SK-N-SH treated with all-trans-retinoic acid at 6 μM for 48 hours (cell line): ENCODE measurements around the gene UBE2I.

Source experiments
- ATAC-seq: fragments of 200-7000 bp; cut with Tn5 transposase; 3 replicates; pipeline ENCODE4 v1.9.1; 2020; ENCODE audit warnings: mild to moderate bottlenecking, moderate library complexity
- ARNTL ChIP-seq: fragments of 450-650 bp; formaldehyde crosslinking; IDR thresholded peaks from 2 replicates; pipeline ENCODE4 v1.5.0; 2020; ENCODE audit warnings: low read depth, mild to moderate bottlenecking, moderate library complexity, borderline replicate concordance
- BACH2 ChIP-seq: fragments of 250-450 bp; sonication (Bioruptor Pico); IDR thresholded peaks from 2 replicates; pipeline ENCODE4 v1.9.0; 2021; ENCODE audit warnings: mild to moderate bottlenecking, borderline replicate concordance
- CSDC2 ChIP-seq: fragments of 250-450 bp; sonication (Bioruptor Pico); IDR thresholded peaks from 2 replicates; pipeline ENCODE4 v1.5.0; 2020; ENCODE audit warnings: mild to moderate bottlenecking, moderate library complexity
- CSRNP3 ChIP-seq: fragments of 250-450 bp; sonication (Bioruptor Pico); IDR thresholded peaks from 2 replicates; pipeline ENCODE4 v1.5.1; 2021; ENCODE audit warnings: mild to moderate bottlenecking, moderate library complexity
- ESRRG ChIP-seq: fragments of 250-450 bp; sonication (Bioruptor Pico); IDR thresholded peaks from 2 replicates; pipeline ENCODE4 v1.6.1; 2021; ENCODE audit warnings: mild to moderate bottlenecking
- GLIS3 ChIP-seq: fragments of 250-450 bp; sonication (Bioruptor Pico); IDR thresholded peaks from 2 replicates; pipeline ENCODE4 v1.5.0; 2020; ENCODE audit warnings: mild to moderate bottlenecking, moderate library complexity
- ISL1 ChIP-seq: fragments of 250-450 bp; sonication (Bioruptor Pico); IDR thresholded peaks from 2 replicates; pipeline ENCODE4 v2.1.2; 2022; ENCODE audit warnings: mild to moderate bottlenecking, moderate library complexity
- OSR1 ChIP-seq: fragments of 250-450 bp; sonication (Bioruptor Pico); IDR thresholded peaks from 2 replicates; pipeline ENCODE4 v1.8.0; 2022; ENCODE audit warnings: moderate library complexity, mild to moderate bottlenecking, inconsistent platforms
- PATZ1 ChIP-seq: fragments of 250-450 bp; sonication (Bioruptor Pico); IDR thresholded peaks from 2 replicates; pipeline ENCODE4 v1.8.0; 2020; ENCODE audit warnings: mild to moderate bottlenecking, moderate library complexity, borderline replicate concordance
- POU6F1 ChIP-seq: fragments of 250-450 bp; sonication (Bioruptor Pico); IDR thresholded peaks from 2 replicates; pipeline ENCODE4 v1.8.0; 2021; ENCODE audit warnings: low read depth, mild to moderate bottlenecking, moderate library complexity, borderline replicate concordance
- PPARA ChIP-seq: fragments of 250-450 bp; sonication (Bioruptor Pico); IDR thresholded peaks from 2 replicates; pipeline ENCODE4 v1.5.0; 2020; ENCODE audit warnings: mild to moderate bottlenecking, borderline replicate concordance
- RARB ChIP-seq: fragments of 250-450 bp; sonication (Bioruptor Pico); IDR thresholded peaks from 2 replicates; pipeline ENCODE4 v1.8.0; 2021; ENCODE audit warnings: mild to moderate bottlenecking, moderate library complexity
- SNAI2 ChIP-seq: fragments of 250-450 bp; sonication (Bioruptor Pico); IDR thresholded peaks from 2 replicates; pipeline ENCODE4 v1.5.0; 2020; ENCODE audit warnings: mild to moderate bottlenecking, moderate library complexity
- TOX ChIP-seq: fragments of 250-450 bp; sonication (Bioruptor Pico); IDR thresholded peaks from 2 replicates; pipeline ENCODE4 v1.8.0; 2021; ENCODE audit warnings: mild to moderate bottlenecking, moderate library complexity, borderline replicate concordance
- TSHZ2 ChIP-seq: fragments of 250-450 bp; sonication (Bioruptor Pico); IDR thresholded peaks from 2 replicates; pipeline ENCODE4 v1.5.0; 2020; ENCODE audit warnings: mild to moderate bottlenecking, moderate library complexity
- ZFP3 ChIP-seq: fragments of 250-450 bp; sonication (Bioruptor Pico); IDR thresholded peaks from 2 replicates; pipeline ENCODE4 v1.5.0; 2020; ENCODE audit warnings: mild to moderate bottlenecking, moderate library complexity
- ZFP30 ChIP-seq: fragments of 450-650 bp; formaldehyde crosslinking; IDR thresholded peaks from 2 replicates; pipeline ENCODE4 v1.5.0; 2022; ENCODE audit warnings: mild to moderate bottlenecking, moderate library complexity
- ZNF565 ChIP-seq: fragments of 450-650 bp; formaldehyde crosslinking; conservative IDR thresholded peaks from 2 replicates; pipeline ENCODE4 v1.5.0; 2020; ENCODE audit warnings: low read depth, mild to moderate bottlenecking, moderate library complexity
- ZNF70 ChIP-seq: fragments of 450-650 bp; formaldehyde crosslinking; IDR thresholded peaks from 2 replicates; pipeline ENCODE4 v1.5.0; 2020; ENCODE audit warnings: mild to moderate bottlenecking, moderate library complexity
- ZNF8 ChIP-seq: fragments of 450-650 bp; formaldehyde crosslinking; IDR thresholded peaks from 2 replicates; pipeline ENCODE4 v1.5.0; 2020; ENCODE audit warnings: mild to moderate bottlenecking, moderate library complexity

Gene UBE2I

GRCh38 chr16:1320097-1320496, 10.7 kb downstream of the UBE2I start:
- no peak for ATAC-seq
- no peak for TF ChIP-seq POU6F1 (CRISPR knock-in tag)
- no peak for TF ChIP-seq ESRRG (CRISPR knock-in tag)
- no peak for TF ChIP-seq ZFP3
- TF ChIP-seq PPARA: no peak
- no peak for TF ChIP-seq BACH2
- no peak for TF ChIP-seq ZFP30
- no peak for TF ChIP-seq CSDC2 (CRISPR knock-in tag)
- TF ChIP-seq, all 23 proteins: peak for 0

GRCh38 chr16:1320658-1321240, 11.3 kb downstream of the UBE2I start:
- ATAC-seq: no peak
- TF ChIP-seq RARB (CRISPR knock-in tag) (no peak), ESRRG (CRISPR knock-in tag) (no peak), POU6F1 (CRISPR knock-in tag) (no peak), ZNF8 (CRISPR knock-in tag) (no peak), OSR1 (CRISPR knock-in tag) (no peak), PATZ1 (CRISPR knock-in tag) (no peak), ARNTL (CRISPR knock-in tag) (no peak), CSRNP3 (CRISPR knock-in tag) (no peak), ISL1 (CRISPR knock-in tag) (no peak), TSHZ2 (no peak), PPARA (no peak), TOX (no peak)

- no peak for ATAC-seq
- TF ChIP-seq ZFP3 (no peak), ZNF565 (CRISPR knock-in tag) (no peak), OSR1 (CRISPR knock-in tag) (no peak)
Measured at GRCh38 chr16:1322407-1322806, 13.0 kb downstream of the UBE2I start.

- ATAC-seq: no peak
Measured at GRCh38 chr16:1323296-1324239, 14.1 kb downstream of the UBE2I start.

More at GRCh38 chr16:1323296-1324239, 14.1 kb downstream of the UBE2I start:
- TF ChIP-seq RARB (CRISPR knock-in tag) (no peak), CSRNP3 (CRISPR knock-in tag) (no peak), GLIS3 (no peak), ARNTL (CRISPR knock-in tag) (no peak), CSDC2 (CRISPR knock-in tag) (no peak), TOX (no peak), BACH2 (no peak), SNAI2 (no peak), ZNF8 (CRISPR knock-in tag) (no peak), PPARA (no peak), OSR1 (CRISPR knock-in tag) (no peak), ZNF70 (CRISPR knock-in tag) (no peak), ISL1 (CRISPR knock-in tag) (no peak), ZFP30 (no peak)
